ENCODE results near the gene EPHA3.

Gene EPHA3

DNA sequence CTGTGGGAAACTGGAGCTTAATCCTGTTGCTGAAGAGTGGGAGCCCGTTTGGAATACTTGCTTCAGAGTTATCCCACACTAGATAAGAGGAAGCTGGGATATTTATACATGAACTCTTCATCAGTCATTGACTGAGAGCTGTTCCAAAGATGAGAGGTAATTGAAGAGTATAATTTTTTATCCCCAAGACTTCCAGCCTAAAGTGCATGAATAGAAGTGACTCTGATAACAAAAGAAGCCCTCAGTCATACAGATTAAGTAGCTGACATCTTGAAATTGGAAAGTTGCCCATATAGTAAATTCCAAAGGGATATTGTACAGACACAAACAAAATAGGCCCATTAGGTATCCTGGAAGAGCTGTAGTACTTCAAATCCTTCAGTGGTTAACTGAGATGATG is 268.0 kb downstream of the EPHA3 start:
- Mint-ChIP-seq H3K4me1 (no peaks in the 10 kb centered on the region), H3K4me3 (no peak overlapping the region), H3K27me3 (no peaks in the 10 kb centered on the region), H3K27ac (no peak overlapping the region), H3K9me3 (no peaks in the 10 kb centered on the region)
- DNase-seq: no peak
- no peak for ATAC-seq

DNA sequence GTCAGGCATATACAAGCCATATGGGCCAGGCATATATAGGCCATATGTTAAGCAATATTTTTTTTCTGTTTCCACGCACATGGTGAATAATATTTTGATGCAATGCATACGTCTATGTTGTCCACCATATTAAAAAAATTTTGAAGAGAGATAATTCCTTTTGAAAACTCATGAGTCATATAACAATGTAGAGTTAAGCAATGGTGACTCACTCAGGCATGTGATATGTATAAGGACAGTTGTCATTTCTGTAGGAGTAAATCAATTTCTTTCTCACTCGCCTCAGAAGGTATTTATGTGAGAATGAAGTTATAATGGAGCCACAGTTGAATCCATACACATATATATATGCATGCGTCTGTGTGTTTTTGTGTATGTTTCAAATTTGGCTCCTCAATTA is 272.6 kb downstream of the EPHA3 start:
- ATAC-seq (no peak), DNase-seq (no peak)
- H3K9me3 Mint-ChIP-seq: no peaks in the 10 kb centered on the region
- H3K4me3 Mint-ChIP-seq: no peak overlapping the region
- H3K27me3 Mint-ChIP-seq: no peaks in the 10 kb centered on the region
- H3K27ac Mint-ChIP-seq: no peak overlapping the region
- no peaks in the 10 kb centered on the region for H3K4me1 Mint-ChIP-seq

DNA sequence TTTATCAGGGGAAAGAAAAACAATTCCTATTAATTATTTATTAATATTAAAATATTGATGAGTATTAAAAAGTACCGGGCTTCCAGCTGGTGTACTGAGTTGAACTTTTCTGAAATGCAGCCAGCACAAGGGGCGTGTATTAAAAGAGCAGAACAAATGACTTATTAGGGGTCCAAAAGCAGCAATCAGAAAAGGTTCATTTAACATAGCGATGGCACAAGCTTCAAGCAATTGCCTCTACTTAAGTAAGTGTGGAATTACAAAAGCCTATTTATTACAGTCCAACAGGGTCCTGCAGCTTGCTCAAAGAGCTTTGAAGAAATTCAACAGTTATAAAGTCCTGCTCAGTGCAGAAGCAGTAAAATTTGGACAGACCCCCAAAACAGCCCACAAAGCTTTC is 285.6 kb downstream of the EPHA3 start:
- DNase-seq: no peak
- ATAC-seq: no peak
- peaks cover 0 to 7% of the 10 kb centered on the region in 2 donors for H3K9me3 Mint-ChIP-seq
- H3K27ac Mint-ChIP-seq: no peak overlapping the region
- no peaks in the 10 kb centered on the region for H3K4me1 Mint-ChIP-seq
- H3K4me3 Mint-ChIP-seq: no peak overlapping the region
- no peaks in the 10 kb centered on the region for H3K27me3 Mint-ChIP-seq

DNA sequence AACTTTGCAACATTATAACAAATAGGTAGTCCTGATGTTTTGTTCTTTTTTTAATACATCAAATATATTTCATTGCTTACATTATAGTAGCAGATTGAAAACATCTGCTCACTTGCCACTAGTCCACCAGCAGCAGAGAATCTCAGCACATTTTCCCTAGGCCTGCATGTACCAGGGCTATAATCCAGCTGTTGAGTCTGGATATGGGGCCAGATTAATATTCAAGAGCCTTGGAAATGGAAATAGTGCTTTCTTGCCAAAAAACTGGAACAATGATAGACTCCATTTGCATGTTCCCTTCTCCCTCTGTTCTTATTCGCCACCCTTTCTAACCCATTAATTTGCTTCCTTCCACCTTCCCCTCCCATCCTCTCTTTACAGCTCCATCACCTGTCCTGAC is 288.0 kb downstream of the EPHA3 start:
- no peak for DNase-seq
- no peak for ATAC-seq
- no peaks in the 10 kb centered on the region for H3K27me3 Mint-ChIP-seq

DNA sequence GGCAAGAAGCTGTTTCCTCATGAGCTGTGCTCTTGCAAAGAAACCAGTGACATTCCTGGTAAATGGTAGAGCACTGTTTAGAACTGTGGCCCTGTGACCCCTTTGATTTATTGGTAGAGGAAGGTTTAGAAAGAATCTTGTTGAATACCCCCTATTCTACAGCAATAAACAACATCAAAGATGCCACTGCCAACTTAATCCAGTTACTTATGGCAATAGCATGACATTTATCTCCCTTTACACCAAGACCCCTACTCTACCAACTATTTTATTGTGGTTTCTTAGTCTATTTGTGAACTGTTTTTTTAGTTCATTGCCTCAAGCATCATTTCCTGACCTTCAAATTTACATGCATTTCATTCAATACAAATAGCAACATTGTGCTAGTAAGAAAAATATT is 288.6 kb downstream of the EPHA3 start:
- Mint-ChIP-seq H3K4me3 (no peak overlapping the region), H3K9me3 (peaks cover 0 to 7% of the 10 kb centered on the region in 2 donors), H3K27ac (no peak overlapping the region), H3K4me1 (no peaks in the 10 kb centered on the region), H3K27me3 (no peaks in the 10 kb centered on the region)
- DNase-seq (no peak), ATAC-seq (no peak)

More for the DNA sequence above, 288.0 kb downstream of the EPHA3 start:
- peaks cover 0 to 7% of the 10 kb centered on the region in 2 donors for H3K9me3 Mint-ChIP-seq
- no peaks in the 10 kb centered on the region for H3K4me1 Mint-ChIP-seq
- H3K27ac Mint-ChIP-seq: no peak overlapping the region
- H3K4me3 Mint-ChIP-seq: no peak overlapping the region

DNA sequence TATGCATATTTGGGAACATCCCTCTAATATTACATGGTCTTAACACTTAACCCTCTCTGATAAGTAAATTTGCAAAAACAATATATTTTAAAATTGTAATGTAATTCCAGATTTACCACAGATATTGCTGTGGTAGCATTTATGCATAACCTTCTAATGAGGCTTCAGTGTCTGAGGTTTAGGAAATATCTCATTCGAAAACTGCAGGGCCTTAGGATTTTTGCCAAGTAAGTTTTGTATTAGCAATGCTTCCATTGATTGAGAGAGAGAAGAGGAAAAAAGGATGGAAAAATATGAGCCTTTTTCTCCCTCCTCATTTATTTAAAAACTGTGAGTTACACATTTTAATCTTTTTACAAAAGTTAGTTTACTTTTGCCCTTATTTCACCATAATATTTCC is 294.6 kb downstream of the EPHA3 start:
- no peaks in the 10 kb centered on the region for H3K9me3 Mint-ChIP-seq
- ATAC-seq (no peak), DNase-seq (no peak)
- H3K4me1 Mint-ChIP-seq: no peaks in the 10 kb centered on the region
- no peaks in the 10 kb centered on the region for H3K27me3 Mint-ChIP-seq
- H3K4me3 Mint-ChIP-seq: no peak overlapping the region
- H3K27ac Mint-ChIP-seq: no peak overlapping the region

DNA sequence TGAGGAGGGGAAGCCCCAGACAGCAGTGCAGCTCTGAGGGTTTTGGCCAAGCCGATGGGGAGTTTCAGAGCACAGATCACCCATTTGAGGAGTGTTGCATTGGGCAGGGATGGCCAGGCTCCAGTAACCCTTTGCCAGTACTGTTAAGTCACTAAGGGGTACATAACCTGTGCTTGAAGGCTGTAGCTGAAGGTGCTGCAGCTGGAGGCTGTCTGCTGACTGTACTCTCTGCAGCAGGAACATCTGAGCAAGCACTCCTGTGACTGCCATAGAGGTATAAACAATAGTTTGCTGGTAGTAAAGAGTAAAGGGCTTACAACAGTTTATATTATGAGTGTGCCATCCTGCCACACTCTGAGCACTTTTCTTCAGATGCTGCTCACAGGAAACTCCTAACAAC is 297.8 kb downstream of the EPHA3 start:
- Mint-ChIP-seq H3K9me3 (peaks cover 0 to 6% of the 10 kb centered on the region in 2 donors), H3K4me3 (no peak overlapping the region), H3K27ac (no peak overlapping the region), H3K4me1 (no peaks in the 10 kb centered on the region), H3K27me3 (no peaks in the 10 kb centered on the region)
- DNase-seq (no peak), ATAC-seq (no peak)

DNA sequence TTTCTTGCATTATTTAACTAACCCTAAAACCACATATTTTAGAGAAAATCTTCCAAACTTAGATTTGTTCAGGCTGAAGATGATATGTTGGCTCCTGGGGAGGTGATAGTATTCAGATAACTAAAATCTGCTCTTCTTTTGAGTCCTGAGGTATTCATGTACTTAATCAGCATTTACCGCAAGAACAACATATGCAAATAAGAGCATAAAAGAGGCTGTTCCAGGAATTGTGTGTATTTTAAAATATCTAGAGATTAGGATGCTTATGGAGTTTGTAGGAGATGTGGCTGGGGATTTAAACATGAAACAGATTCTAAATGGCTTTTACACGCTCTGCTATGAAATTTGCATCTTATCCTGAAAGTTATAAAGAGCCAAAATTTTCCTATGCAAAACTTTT is 298.2 kb downstream of the EPHA3 start:
- ATAC-seq: no peak
- Mint-ChIP-seq H3K4me1 (no peaks in the 10 kb centered on the region), H3K9me3 (peaks cover 0 to 6% of the 10 kb centered on the region in 2 donors), H3K4me3 (no peak overlapping the region), H3K27ac (no peak overlapping the region), H3K27me3 (no peaks in the 10 kb centered on the region)
- DNase-seq: no peak

DNA sequence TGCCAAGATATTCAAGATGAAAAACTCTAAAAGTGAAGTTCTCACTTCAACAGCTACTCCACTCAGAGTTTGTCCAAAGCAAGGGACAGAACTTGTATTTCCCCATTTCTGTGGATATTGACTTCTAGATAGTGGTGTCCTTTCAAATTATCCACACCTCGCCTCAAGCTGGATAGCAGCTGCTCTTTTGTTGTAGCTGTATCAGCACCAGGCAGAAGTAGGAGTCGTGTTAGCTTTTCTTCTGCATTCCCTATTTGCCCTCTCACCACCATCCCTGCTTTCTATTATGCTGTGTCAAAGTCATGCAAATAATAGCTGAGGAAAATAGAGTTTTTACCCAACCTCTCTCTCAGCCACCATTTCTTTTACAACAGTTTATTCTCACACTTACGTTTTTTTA is 303.8 kb downstream of the EPHA3 start:
- Mint-ChIP-seq H3K4me1 (no peaks in the 10 kb centered on the region), H3K9me3 (peaks cover 0 to 6% of the 10 kb centered on the region in 2 donors), H3K27me3 (no peaks in the 10 kb centered on the region), H3K27ac (no peak overlapping the region), H3K4me3 (no peak overlapping the region)
- DNase-seq (no peak), ATAC-seq (no peak)

DNA sequence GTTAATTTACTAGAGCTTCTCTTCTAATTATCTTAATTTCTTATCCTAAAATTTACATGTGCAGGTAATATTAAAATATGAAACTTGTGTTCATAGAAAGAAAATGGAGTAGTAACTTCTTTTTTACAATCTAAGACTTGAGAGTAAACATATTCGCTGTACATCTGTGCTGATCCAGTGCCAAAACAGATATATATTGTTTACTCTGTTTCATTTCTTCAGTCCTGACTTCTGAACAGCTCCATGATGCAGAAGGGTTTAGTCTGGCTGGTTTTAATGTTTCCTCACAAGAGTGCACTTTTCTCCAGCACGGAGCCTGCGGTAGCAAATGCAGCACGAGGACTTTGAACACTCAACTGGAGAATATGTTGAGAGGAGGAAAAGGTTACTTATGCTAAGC is 306.8 kb downstream of the EPHA3 start:
- H3K4me3 Mint-ChIP-seq: no peak overlapping the region
- DNase-seq: no peak
- H3K27me3 Mint-ChIP-seq: no peaks in the 10 kb centered on the region
- no peaks in the 10 kb centered on the region for H3K4me1 Mint-ChIP-seq
- H3K9me3 Mint-ChIP-seq: no peaks in the 10 kb centered on the region
- no peak for ATAC-seq
- no peak overlapping the region for H3K27ac Mint-ChIP-seq

DNA sequence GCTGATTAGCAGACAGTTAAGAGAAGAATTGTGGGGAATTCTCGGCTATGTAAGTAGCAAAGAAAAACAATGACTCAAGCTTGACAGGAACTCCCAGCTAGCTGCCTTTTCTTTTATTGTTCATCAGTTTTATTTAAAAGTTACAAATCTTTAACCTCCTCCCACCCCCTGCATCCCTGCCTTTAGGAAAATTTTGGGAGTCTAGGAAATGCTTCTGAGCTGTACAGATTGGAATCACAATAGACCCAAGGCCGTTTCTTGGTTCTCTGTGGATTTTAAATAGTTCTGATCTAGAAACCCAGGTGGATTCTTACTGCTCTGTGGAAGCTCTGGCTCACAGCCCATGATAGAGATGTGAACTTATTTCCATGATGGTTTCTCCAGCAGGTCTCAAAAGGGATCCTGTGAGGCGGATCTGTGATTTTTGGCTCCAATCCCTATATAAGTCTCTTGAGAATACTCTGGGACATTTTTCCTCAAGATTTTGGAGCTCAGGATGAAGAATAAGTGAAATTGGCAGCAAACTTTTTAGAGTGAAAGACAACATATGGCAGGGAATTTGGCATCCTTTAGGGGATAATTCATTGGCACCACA is 312.3 kb downstream of the EPHA3 start:
- H3K4me3 Mint-ChIP-seq: no peak overlapping the region
- no peaks in the 10 kb centered on the region for H3K27me3 Mint-ChIP-seq
- H3K4me1 Mint-ChIP-seq: no peaks in the 10 kb centered on the region
- H3K27ac Mint-ChIP-seq: no peak overlapping the region
- ATAC-seq (no peak), DNase-seq (no peak)
- H3K9me3 Mint-ChIP-seq: no peaks in the 10 kb centered on the region

DNA sequence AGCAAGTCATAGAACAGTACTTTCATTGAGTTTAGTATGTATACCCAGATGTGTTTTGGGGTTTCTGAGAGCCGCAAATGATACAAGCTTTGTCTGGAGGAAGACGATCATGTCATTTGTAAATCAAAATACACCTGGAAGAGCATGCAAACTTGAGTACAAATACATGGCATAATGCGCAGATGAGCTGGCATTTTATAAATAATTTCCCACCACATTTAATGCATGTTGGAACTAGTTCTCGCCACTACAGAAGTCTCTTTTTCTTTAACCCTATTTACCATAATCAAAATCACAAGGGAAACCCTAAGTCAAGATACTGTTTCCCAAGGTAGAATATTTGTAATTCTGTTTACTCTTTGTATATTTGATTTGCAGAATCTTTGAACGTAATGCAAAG is 318.6 kb downstream of the EPHA3 start:
- H3K4me3 Mint-ChIP-seq: no peak overlapping the region

DNA sequence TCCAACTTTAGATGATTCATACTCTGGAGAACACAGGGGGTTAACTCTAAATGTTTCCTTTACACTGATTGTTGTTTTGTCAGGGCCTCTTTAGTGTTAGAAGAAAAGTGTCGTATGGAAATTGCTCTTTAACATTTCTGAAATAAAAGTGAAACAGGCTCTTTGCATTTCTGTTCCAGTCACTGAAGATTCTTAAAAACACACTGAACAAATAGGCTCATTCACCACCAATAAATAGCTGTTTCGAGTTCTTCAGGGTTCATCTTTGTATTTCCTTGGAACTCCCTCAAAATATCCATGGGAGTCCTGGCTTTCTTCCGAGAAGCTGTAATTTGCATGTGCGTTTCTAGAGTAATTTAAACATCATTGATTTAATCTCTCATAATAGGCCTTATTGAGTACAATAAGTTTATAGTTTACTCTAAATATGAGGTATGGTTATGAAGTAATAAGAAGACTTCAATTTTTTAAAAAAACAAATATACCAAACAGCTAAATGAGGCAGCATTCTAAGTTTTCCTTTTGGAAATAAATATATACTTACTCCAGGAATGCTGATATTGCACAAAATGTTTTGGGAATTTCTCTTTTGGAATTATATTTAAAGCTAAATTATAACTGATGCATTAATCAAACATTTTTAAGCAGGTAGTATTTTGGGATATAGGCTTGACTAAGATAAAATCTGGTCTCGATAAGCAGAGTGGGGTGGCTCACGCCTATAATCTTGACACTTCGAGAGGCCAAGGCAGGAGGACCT is 327.4 kb downstream of the EPHA3 start:
- no peak for DNase-seq
- no peaks in the 10 kb centered on the region for H3K4me1 Mint-ChIP-seq
- no peak overlapping the region for H3K4me3 Mint-ChIP-seq
- ATAC-seq: no peak
- H3K9me3 Mint-ChIP-seq: no peaks in the 10 kb centered on the region
- no peaks in the 10 kb centered on the region for H3K27me3 Mint-ChIP-seq
- H3K27ac Mint-ChIP-seq: no peak overlapping the region

More for the DNA sequence above, 318.6 kb downstream of the EPHA3 start:
- Mint-ChIP-seq H3K27me3 (no peaks in the 10 kb centered on the region), H3K4me1 (no peaks in the 10 kb centered on the region), H3K9me3 (no peaks in the 10 kb centered on the region), H3K27ac (no peak overlapping the region)
- DNase-seq (no peak), ATAC-seq (no peak)

DNA sequence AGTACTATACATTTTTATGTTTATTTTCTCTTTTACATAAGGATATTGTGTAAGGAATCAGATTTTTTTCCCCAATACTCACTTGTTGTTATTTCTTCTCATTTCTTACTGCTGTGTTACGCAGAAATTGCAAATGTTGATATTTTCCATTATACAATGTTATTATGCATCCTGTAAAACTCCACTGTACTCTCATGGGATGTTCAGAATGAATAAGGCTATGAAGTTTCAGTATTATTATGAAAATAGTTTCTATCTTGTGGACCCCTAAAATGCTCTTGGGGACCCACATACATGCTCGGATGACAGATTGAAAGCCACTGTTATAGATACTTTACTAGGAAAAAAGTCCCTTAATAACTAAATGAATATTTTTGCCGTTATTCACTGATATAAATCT is 329.4 kb downstream of the EPHA3 start:
- H3K4me1 Mint-ChIP-seq: no peaks in the 10 kb centered on the region
- no peak overlapping the region for H3K4me3 Mint-ChIP-seq
- H3K27me3 Mint-ChIP-seq: no peaks in the 10 kb centered on the region
- H3K9me3 Mint-ChIP-seq: no peaks in the 10 kb centered on the region
- no peak for DNase-seq
- ATAC-seq: no peak
- no peak overlapping the region for H3K27ac Mint-ChIP-seq

DNA sequence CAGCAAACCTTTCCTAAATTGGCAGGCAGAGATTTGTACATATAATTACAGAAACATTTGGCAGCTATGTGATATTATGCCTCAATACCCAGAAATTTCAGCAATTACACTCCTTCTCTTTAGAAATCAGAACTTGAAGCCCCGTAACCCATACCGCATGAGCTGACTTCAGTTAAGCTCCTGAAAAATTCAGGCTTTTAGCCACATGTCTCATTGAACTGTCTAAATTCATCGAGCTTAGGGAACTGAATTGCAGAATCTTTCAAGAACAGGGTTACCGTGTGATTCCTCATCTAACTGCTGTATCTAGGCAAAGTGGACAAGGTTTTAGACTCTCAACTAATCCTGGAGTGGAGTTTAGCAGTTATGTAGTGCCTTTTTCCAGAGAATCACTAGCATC is 333.0 kb downstream of the EPHA3 start:
- H3K9me3 Mint-ChIP-seq: peaks cover 0 to 6% of the 10 kb centered on the region in 2 donors
- DNase-seq (no peak), ATAC-seq (no peak)
- H3K4me1 Mint-ChIP-seq: no peaks in the 10 kb centered on the region
- H3K27ac Mint-ChIP-seq: no peak overlapping the region
- H3K4me3 Mint-ChIP-seq: no peak overlapping the region
- H3K27me3 Mint-ChIP-seq: no peaks in the 10 kb centered on the region

DNA sequence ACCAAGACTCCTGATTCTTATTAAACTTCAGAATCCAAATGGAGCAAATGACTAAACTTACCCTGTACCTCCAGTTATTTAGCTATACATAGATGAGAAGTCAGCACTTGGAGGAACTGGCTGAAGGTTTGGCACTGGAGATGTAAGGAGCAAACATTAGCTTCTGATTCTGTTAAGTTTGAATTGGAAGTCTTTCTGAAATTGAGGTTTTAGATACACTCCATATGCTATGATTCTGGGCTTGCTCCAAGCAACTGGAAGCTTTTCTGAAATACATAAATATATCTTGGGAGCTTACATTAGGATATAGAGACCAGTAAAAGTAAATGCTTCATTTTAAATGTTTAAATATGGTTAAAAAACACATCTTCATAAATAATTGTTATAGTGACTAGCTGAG is 333.7 kb downstream of the EPHA3 start:
- H3K4me1 Mint-ChIP-seq: no peaks in the 10 kb centered on the region

DNA sequence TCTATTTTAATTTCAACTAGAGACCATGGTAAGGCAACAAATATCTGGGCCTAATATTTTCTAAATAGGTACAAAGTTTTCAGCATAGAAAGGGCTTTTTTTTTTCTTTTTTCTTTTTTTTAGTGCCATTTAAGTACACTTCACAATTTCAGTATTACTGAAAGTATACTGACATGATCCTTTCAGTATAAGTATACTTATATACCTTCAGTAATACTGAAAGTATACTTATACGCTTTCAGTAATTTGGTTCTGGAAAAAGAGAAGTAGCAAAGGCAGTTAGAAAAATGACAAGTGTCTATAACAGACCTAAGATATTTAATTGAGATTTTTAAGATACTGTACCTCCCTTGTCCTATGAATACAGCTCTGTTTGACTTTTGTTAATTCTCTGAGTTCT is 339.2 kb downstream of the EPHA3 start:
- no peaks in the 10 kb centered on the region for H3K4me1 Mint-ChIP-seq
- H3K27ac Mint-ChIP-seq: no peak overlapping the region
- H3K4me3 Mint-ChIP-seq: no peak overlapping the region
- no peak for DNase-seq
- no peak for ATAC-seq
- H3K9me3 Mint-ChIP-seq: peaks cover 7 to 13% of the 10 kb centered on the region in 2 donors
- H3K27me3 Mint-ChIP-seq: no peaks in the 10 kb centered on the region

More for the DNA sequence above, 333.7 kb downstream of the EPHA3 start:
- Mint-ChIP-seq H3K27me3 (no peaks in the 10 kb centered on the region), H3K4me3 (no peak overlapping the region), H3K27ac (no peak overlapping the region), H3K9me3 (peaks cover 0 to 6% of the 10 kb centered on the region in 2 donors)
- no peak for ATAC-seq
- DNase-seq: no peak

Measured in stimulated activated naive CD8-positive, alpha-beta T cell treated with anti-CD3 and anti-CD28 coated beads, Interleukin-15, amount 100 ng/mL, for 72 hours (primary cell).